HepG2 (cell line): ENCODE results near the gene PRPSAP1. TPM values are rescaled to one million over a fixed set of nuclear protein-coding genes. Genes with fewer than 3 reads are reported as not detected.

ENCODE experiments used
- ATAC-seq: fragments of 200-7000 bp; cut with Tn5 transposase; 3 replicates; pipeline ENCODE4 v1.9.1; 2020; ENCODE audit warnings: mild to moderate bottlenecking, moderate library complexity
- Bru-seq: library from RNA; stranded (reverse); fragments of 400-500 nt; gene quantifications from one replicate; lab custom pipeline; 2021; lab: Mats Ljungman, UMichigan
- BruChase-seq, 2 experiments: library from RNA; stranded (reverse); fragments of 400-500 nt; gene quantifications; one replicate each; lab custom pipeline; 2021; lab: Mats Ljungman, UMichigan
- BruUV-seq: library from RNA; stranded (reverse); fragments of 400-500 nt; replicated peaks from 2 replicates; lab custom pipeline; 2021; lab: Mats Ljungman, UMichigan
- CTCF ChIA-PET: fragments of 300-600 bp; formaldehyde crosslinking; extraction: SDS; loops from one replicate; lab custom pipeline; 2021; ENCODE audit warnings: low total read pairs, inconsistent platforms, low intra/inter-chr PET ratio; lab: Yijun Ruan, JAX
- POLR2A ChIA-PET: fragments of 350-600 bp; sonication (Branson Sonifier 250); formaldehyde crosslinking; loops from one replicate; lab custom pipeline; 2020; ENCODE audit warnings: antibody characterized with exemption, inconsistent platforms; lab: Yijun Ruan, JAX
- DNase-seq: peaks from one replicate; pipeline ENCODE4 v3.0.0-alpha.2; 2015; ENCODE audit warnings: low spot score
- FAIRE-seq: peaks from 3 replicates; lab custom pipeline; 2011; peaks lifted over from hg19 to GRCh38; lab: Jason Lieb, UNC
- H2AFZ ChIP-seq: one replicate; pipeline ENCODE4 v1.6.1; 2011; ENCODE audit warnings: low read length, inconsistent platforms
- H3K27ac ChIP-seq: fragments of 300-600 bp; 3 replicates; pipeline ENCODE4 v1.8.0; 2011; ENCODE audit warnings: mixed run types, mild to moderate bottlenecking, mixed read lengths, low read length, inconsistent platforms; ENCODE audit not compliant: insufficient read depth; ENCODE audit errors: extremely low read length
- H3K27me3 ChIP-seq, 2 experiments: fragments of 200-600 bp in 1 of 2; 2 replicates in 1 of 2; 3 replicates in 1 of 2; pipeline versions ENCODE4 v1.6.0 to v1.8.0; 2011; ENCODE audit warnings: low read length in 2 of 2, mild to moderate bottlenecking in 2 of 2, moderate library complexity in 2 of 2, inconsistent platforms in 1 of 2; ENCODE audit not compliant: insufficient read depth in 2 of 2, control insufficient read depth in 1 of 2
- H3K36me3 ChIP-seq, 2 experiments: fragments of 200-600 bp in 1 of 2; replicated peaks in 1 of 2; 2 replicates in 1 of 2; 3 replicates in 1 of 2; pipeline versions ENCODE4 v1.5.1 to v1.8.0; 2011; ENCODE audit warnings: low read length in 2 of 2, inconsistent platforms in 1 of 2; ENCODE audit not compliant: insufficient read depth in 2 of 2, control insufficient read depth in 1 of 2
- H3K4me1 ChIP-seq: 2 replicates; pipeline ENCODE4 v1.5.1; 2012; ENCODE audit warnings: low read length, inconsistent platforms; ENCODE audit not compliant: insufficient read depth
- H3K4me2 ChIP-seq: 2 replicates; pipeline ENCODE4 v1.6.0; 2011; ENCODE audit warnings: low read depth, low read length, inconsistent platforms
- H3K4me3 ChIP-seq, 3 experiments: fragments of 200-600 bp in 1 of 3; sonication (generic), shearing (Covaris generic) in 1 of 3; replicated peaks in 1 of 3; 2 replicates each; pipeline ENCODE4 v1.5.1; 2011 to 2016; ENCODE audit warnings: low read length in 3 of 3, inconsistent platforms in 2 of 3, low read depth in 2 of 3, mild to moderate bottlenecking in 2 of 3, control low read depth in 1 of 3, mixed read lengths in 1 of 3; ENCODE audit not compliant: insufficient read depth in 1 of 3
- H3K79me2 ChIP-seq: one replicate; pipeline ENCODE4 v1.6.1; 2011; ENCODE audit warnings: low read length, inconsistent platforms; ENCODE audit not compliant: insufficient read depth
- H3K9ac ChIP-seq: 2 replicates; pipeline ENCODE4 v1.6.0; 2011; ENCODE audit warnings: mild to moderate bottlenecking, low read depth, low read length, inconsistent platforms; ENCODE audit not compliant: insufficient read depth
- H3K9me3 ChIP-seq: 2 replicates; pipeline ENCODE4 v1.5.1; 2012; ENCODE audit warnings: mild to moderate bottlenecking, low read length
- H4K20me1 ChIP-seq: 2 replicates; pipeline ENCODE4 v1.6.0; 2011; ENCODE audit warnings: inconsistent platforms, mild to moderate bottlenecking, low read length, moderate library complexity; ENCODE audit not compliant: insufficient read depth
- EHMT2 ChIP-seq: fragments of 200-600 bp; sonication (generic); IDR thresholded peaks from 2 replicates; pipeline ENCODE4 v1.7.0; 2017; ENCODE audit warnings: antibody characterized with exemption, low read depth, low read length, borderline replicate concordance
- EP300 ChIP-seq, 3 experiments: sonication (generic) in 1 of 3; formaldehyde crosslinking in 1 of 3; IDR thresholded peaks; 2 replicates each; pipeline versions ENCODE4 v1.5.1 to v1.6.1; 2011 to 2020; ENCODE audit warnings: low read depth in 2 of 3, low read length in 2 of 3, borderline replicate concordance in 1 of 3, improper control_type of control experiment in 1 of 3, mild to moderate bottlenecking in 1 of 3, missing genetic modification reagents in 1 of 3, moderate library complexity in 1 of 3
- KMT2B ChIP-seq: IDR thresholded peaks from 2 replicates; pipeline ENCODE4 v1.6.1; 2016; ENCODE audit warnings: missing genetic modification reagents, missing compliant biosample characterization
- NONO ChIP-seq, 2 experiments: fragments of 450-650 bp in 1 of 2; sonication (generic) in 1 of 2; formaldehyde crosslinking in 1 of 2; IDR thresholded peaks in 1 of 2; conservative IDR thresholded peaks in 1 of 2; 2 replicates each; pipeline versions ENCODE4 v1.6.1 to v1.8.0; 2017 to 2022; ENCODE audit warnings: mild to moderate bottlenecking in 1 of 2, missing genetic modification reagents in 1 of 2, moderate library complexity in 1 of 2
- SPEN ChIP-seq: sonication (generic); formaldehyde crosslinking; IDR thresholded peaks from 2 replicates; pipeline ENCODE4 v1.5.1; 2020; ENCODE audit warnings: low read depth, mild to moderate bottlenecking, missing genetic modification reagents
- ZNF562 ChIP-seq: sonication (generic); formaldehyde crosslinking; IDR thresholded peaks from 2 replicates; pipeline ENCODE4 v1.8.0; 2022; ENCODE audit warnings: missing genetic modification reagents, borderline replicate concordance
- WGBS: methylation state at CpG from one replicate; pipeline ENCODE4 v1.1.6; 2017; ENCODE audit warnings: low lambda C conversion rate; 5-methylcytosine and 5-hydroxymethylcytosine counted together
- in situ Hi-C: cut with HindIII; loops from 2 replicates; pipeline ENCODE4 v1.10.0; 2017; ENCODE audit warnings: low pct_unique_long_range_greater_than_20kb; ENCODE audit not compliant: extremely low pct_ligation_motif_present
- intact Hi-C: fragments of 100-400 bp; cut with micrococcal nuclease; formaldehyde crosslinking; loops from one replicate; pipeline ENCODE4 v1.10.0; 2022; ENCODE audit not compliant: unreplicated experiment
- long read RNA-seq, 2 experiments: library from RNA in 1 of 2; library from polyadenylated mRNA in 1 of 2; stranded (forward) in 1 of 2; unstranded in 1 of 2; transcript quantifications; one replicate each; pipeline ENCODE4 v2.0.0, GENCODE V29; 2019 to 2022
- polyA minus RNA-seq, 3 experiments: library from RNA; depleted of rRNA, polyadenylated mRNA; stranded (reverse); fragments of >200 nt; gene quantifications; 2 replicates each; pipeline ENCODE4 v1.2.3, GENCODE V29; 2011; ENCODE audit warnings: low replicate concordance in 1 of 3
- polyA plus RNA-seq, 8 experiments: library from polyadenylated mRNA; depleted of rRNA in 3 of 8; stranded (reverse) in 7 of 8; unstranded in 1 of 8; fragments of >200 nt; fragmentation: Illumina TruSeq in 4 of 8; extraction: Trizol in 4 of 8; gene quantifications; 2 replicates each; pipeline versions ENCODE4 v1.2.1 to v1.2.3, GENCODE V29; 2011 to 2016; ENCODE audit warnings: low read depth in 4 of 8, missing spikeins in 1 of 8, mixed read lengths in 1 of 8; ENCODE audit not compliant: insufficient read depth in 1 of 8
- total RNA-seq, 5 experiments: library from RNA; depleted of rRNA; stranded (reverse); fragments of >200 nt; fragmentation: Illumina TruSeq; extraction: Trizol; gene quantifications; 2 replicates each; pipeline ENCODE4 v1.2.3, GENCODE V29; 2016; ENCODE audit warnings: low read depth in 1 of 5
- TF ChIP-seq, protein P1 (sequence below): sonication (generic); formaldehyde crosslinking; IDR thresholded peaks from 2 replicates; pipeline ENCODE4 v1.8.0; 2022; ENCODE audit warnings: low read depth, missing genetic modification reagents
- TF ChIP-seq, protein P2 (sequence below): sonication (generic); formaldehyde crosslinking; IDR thresholded peaks from 2 replicates; pipeline ENCODE4 v1.4.0; 2020; ENCODE audit warnings: missing genetic modification reagents, borderline replicate concordance

PRPSAP1 gene
- total RNA-seq (2016; rRNA removed; fragmentation: Illumina TruSeq; extraction: Trizol) (91.1 and 115 TPM in 2 replicates), polyA plus RNA-seq (2011; rRNA removed) (314 and 325 TPM in 2 replicates), polyA minus RNA-seq (2011; rRNA and poly(A)+ RNA removed; ENCODE audit: low replicate concordance) (54.9 and 219 TPM in 2 replicates), Bru-seq, nascent RNA (percentile 88 among the genes with signal in this experiment), BruChase-seq, experiment 1, labeled RNA remaining after a 6-hour chase (percentile 91 among the genes with signal in this experiment), BruChase-seq, experiment 2, labeled RNA remaining after a 2-hour chase (percentile 90 among the genes with signal in this experiment)
- 50.9 and 56.3 TPM in 2 replicates for total RNA-seq (2016; cell fraction: cytosol; rRNA removed; fragmentation: Illumina TruSeq; extraction: Trizol; ENCODE audit: low read depth)
- 93.8 and 106 TPM in 2 replicates for total RNA-seq (2016; cell fraction: insoluble cytoplasmic fraction; rRNA removed; fragmentation: Illumina TruSeq; extraction: Trizol)
- 62.1 and 63.3 TPM in 2 replicates for total RNA-seq (2016; cell fraction: membrane; rRNA removed; fragmentation: Illumina TruSeq; extraction: Trizol)
- 97.5 and 106 TPM in 2 replicates for total RNA-seq (2016; cell fraction: nucleus; rRNA removed; fragmentation: Illumina TruSeq; extraction: Trizol)
- polyA plus RNA-seq (2011; cell fraction: cytosol; rRNA removed): 244 and 264 TPM in 2 replicates
- polyA plus RNA-seq (2011; cell fraction: nucleus; rRNA removed): 676 and 852 TPM in 2 replicates
- 192 and 251 TPM in 2 replicates for polyA plus RNA-seq (2012)
- polyA plus RNA-seq (2016; cell fraction: cytosol; fragmentation: Illumina TruSeq; extraction: Trizol; ENCODE audit: low read depth): 24.9 and 31.2 TPM in 2 replicates
- polyA plus RNA-seq (2016; cell fraction: insoluble cytoplasmic fraction; fragmentation: Illumina TruSeq; extraction: Trizol; ENCODE audit: low read depth): 142 and 162 TPM in 2 replicates
- 50.3 and 53.9 TPM in 2 replicates for polyA plus RNA-seq (2016; cell fraction: membrane; fragmentation: Illumina TruSeq; extraction: Trizol; ENCODE audit: low read depth)
- polyA plus RNA-seq (2016; cell fraction: nucleus; fragmentation: Illumina TruSeq; extraction: Trizol; ENCODE audit: insufficient read depth, low read depth): 198 and 200 TPM in 2 replicates
- 108 and 118 TPM in 2 replicates for polyA minus RNA-seq (2011; cell fraction: cytosol; rRNA and poly(A)+ RNA removed)
- polyA minus RNA-seq (2011; cell fraction: nucleus; rRNA and poly(A)+ RNA removed): 292 and 371 TPM in 2 replicates
- long read RNA-seq, experiment 1, transcript PRPSAP1-206 (10 exons, 3,660 nt): major isoform, 189 of 238 reads
- long read RNA-seq, experiment 1, partial matches to known transcripts: 15 of 238 reads
- long read RNA-seq, experiment 1, other reads (novel, unspliced or antisense): 28 of 238 reads
- long read RNA-seq, experiment 2, transcript PRPSAP1-206 (10 exons, 3,660 nt): major isoform, 149 of 241 reads
- long read RNA-seq, experiment 2, partial matches to known transcripts: 21 of 241 reads
- long read RNA-seq, experiment 2, other reads (novel, unspliced or antisense): 68 of 241 reads

- FAIRE-seq: peak; percentile 49
- no peak for TF ChIP-seq NONO (IDR thresholded peaks at IDR 0.05)
- TF ChIP-seq NONO (CRISPR knock-in tag; conservative IDR thresholded peaks at IDR 0.05): peak; percentile 96
- TF ChIP-seq ZNF562: no peak
- TF ChIP-seq, protein P1, sequence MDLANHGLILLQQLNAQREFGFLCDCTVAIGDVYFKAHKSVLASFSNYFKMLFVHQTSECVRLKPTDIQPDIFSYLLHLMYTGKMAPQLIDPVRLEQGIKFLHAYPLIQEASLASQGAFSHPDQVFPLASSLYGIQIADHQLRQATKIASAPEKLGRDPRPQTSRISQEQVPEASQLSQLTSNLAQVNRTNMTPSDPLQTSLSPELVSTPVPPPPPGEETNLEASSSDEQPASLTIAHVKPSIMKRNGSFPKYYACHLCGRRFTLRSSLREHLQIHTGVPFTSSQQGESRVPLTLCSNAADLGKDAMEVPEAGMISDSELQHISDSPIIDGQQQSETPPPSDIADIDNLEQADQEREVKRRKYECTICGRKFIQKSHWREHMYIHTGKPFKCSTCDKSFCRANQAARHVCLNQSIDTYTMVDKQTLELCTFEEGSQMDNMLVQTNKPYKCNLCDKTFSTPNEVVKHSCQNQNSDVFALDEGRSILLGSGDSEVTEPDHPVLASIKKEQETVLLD (CRISPR knock-in tag): peak; percentile 71; the same call in 1 of the 2 replicates
- TF ChIP-seq, protein P2, sequence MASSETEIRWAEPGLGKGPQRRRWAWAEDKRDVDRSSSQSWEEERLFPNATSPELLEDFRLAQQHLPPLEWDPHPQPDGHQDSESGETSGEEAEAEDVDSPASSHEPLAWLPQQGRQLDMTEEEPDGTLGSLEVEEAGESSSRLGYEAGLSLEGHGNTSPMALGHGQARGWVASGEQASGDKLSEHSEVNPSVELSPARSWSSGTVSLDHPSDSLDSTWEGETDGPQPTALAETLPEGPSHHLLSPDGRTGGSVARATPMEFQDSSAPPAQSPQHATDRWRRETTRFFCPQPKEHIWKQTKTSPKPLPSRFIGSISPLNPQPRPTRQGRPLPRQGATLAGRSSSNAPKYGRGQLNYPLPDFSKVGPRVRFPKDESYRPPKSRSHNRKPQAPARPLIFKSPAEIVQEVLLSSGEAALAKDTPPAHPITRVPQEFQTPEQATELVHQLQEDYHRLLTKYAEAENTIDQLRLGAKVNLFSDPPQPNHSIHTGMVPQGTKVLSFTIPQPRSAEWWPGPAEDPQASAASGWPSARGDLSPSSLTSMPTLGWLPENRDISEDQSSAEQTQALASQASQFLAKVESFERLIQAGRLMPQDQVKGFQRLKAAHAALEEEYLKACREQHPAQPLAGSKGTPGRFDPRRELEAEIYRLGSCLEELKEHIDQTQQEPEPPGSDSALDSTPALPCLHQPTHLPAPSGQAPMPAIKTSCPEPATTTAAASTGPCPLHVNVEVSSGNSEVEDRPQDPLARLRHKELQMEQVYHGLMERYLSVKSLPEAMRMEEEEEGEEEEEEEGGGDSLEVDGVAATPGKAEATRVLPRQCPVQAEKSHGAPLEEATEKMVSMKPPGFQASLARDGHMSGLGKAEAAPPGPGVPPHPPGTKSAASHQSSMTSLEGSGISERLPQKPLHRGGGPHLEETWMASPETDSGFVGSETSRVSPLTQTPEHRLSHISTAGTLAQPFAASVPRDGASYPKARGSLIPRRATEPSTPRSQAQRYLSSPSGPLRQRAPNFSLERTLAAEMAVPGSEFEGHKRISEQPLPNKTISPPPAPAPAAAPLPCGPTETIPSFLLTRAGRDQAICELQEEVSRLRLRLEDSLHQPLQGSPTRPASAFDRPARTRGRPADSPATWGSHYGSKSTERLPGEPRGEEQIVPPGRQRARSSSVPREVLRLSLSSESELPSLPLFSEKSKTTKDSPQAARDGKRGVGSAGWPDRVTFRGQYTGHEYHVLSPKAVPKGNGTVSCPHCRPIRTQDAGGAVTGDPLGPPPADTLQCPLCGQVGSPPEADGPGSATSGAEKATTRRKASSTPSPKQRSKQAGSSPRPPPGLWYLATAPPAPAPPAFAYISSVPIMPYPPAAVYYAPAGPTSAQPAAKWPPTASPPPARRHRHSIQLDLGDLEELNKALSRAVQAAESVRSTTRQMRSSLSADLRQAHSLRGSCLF: peak; percentile 92
- TF ChIP-seq EP300 (IDR thresholded peaks at IDR 0.05; ENCODE audit: low read depth in 2 of 2, low read length in 2 of 2): peak in 1 of 2 experiments; percentile 3; a peak in 1 of 4 replicates
- peak; percentile 39 for TF ChIP-seq EP300 (CRISPR knock-in tag; IDR thresholded peaks at IDR 0.05; ENCODE audit: borderline replicate concordance)
- TF ChIP-seq KMT2B (CRISPR knock-in tag): peak; percentile 87
- peak; percentile 86; the same call in 1 of the 2 replicates for TF ChIP-seq SPEN (CRISPR knock-in tag)
- no peak for TF ChIP-seq EHMT2
Observed at GRCh38 chr17:76353599-76354316, at the start of gene PRPSAP1. TSS of gene PRPSAP1 (minus strand) at chr17:76353916. CDS start at chr17:76353703, 213 bp downstream.

More at GRCh38 chr17:76353599-76354316, at the start of gene PRPSAP1:
- in situ Hi-C loops: loop anchor here (5.0 kb wide), 1 partner anchor 34 kb away; no protein-coding TSS in a partner anchor
- POLR2A ChIA-PET: interaction anchor here (0.8 to 24.7 kb wide), 18 partner anchors 9 to 478 kb away, joined by 3 to 1379 read pairs (median 6); partner anchors contain the start of genes RHBDF2 and SPHK1
- H3K27ac ChIP-seq: peak within 1 kb of the TSS; percentile 99
- DNase-seq: peak; percentile 90
- WGBS: 0% methylated on average over 18 of the region's 75 CpGs
- peaks cover 2 to 4% of the 10 kb centered on the region in 2 experiments; a peak in 3 of 5 replicates for H3K36me3 ChIP-seq
- H3K9me3 ChIP-seq: no peaks in the 10 kb centered on the region
- no peaks in the 10 kb centered on the region; a peak in 1 of 5 replicates for H3K27me3 ChIP-seq
- H3K4me1 ChIP-seq: peaks cover 59% of the 10 kb centered on the region
- BruUV-seq: no TSS peak
- peak within 1 kb of the TSS; percentile 96 for H3K4me2 ChIP-seq
- peaks cover 46% of the 10 kb centered on the region for H3K79me2 ChIP-seq
- intact Hi-C loops: loop anchor here (2.0 kb wide), 1 partner anchor 31 kb away; the partner anchor contains the start of gene SPHK1
- peak within 1 kb of the TSS; percentile 96 for H3K9ac ChIP-seq
- ATAC-seq: peak; percentile 88
- peak within 1 kb of the TSS; percentile 87 to 99 (median 98) for H3K4me3 ChIP-seq
- H4K20me1 ChIP-seq: no peaks in the 10 kb centered on the region
- CTCF ChIA-PET: interaction anchor here (1.8 kb wide), 1 partner anchor 32 kb away, joined by 6 read pairs; no protein-coding TSS in a partner anchor
- peak within 1 kb of the TSS; percentile 94 for H2AFZ ChIP-seq
